Measurements from ENCODE around the gene C1QTNF6. TPM values are rescaled to one million over a fixed set of nuclear protein-coding genes. Genes with fewer than 3 reads are reported as not detected.

Gene C1QTNF6
- polyA plus RNA-seq, 1 donor, result 18.6 TPM

GRCh38 chr22:37148031-37148651 lies 39.9 kb downstream of the C1QTNF6 start:
- H3K27me3 ChIP-seq (ENCODE audit: control insufficient read depth, insufficient read depth, low read length), result peaks cover 7% of the 10 kb centered on the region
- no peak overlapping the region for H3K27ac ChIP-seq (ENCODE audit: low read length)
- WGBS (ENCODE audit: insufficient coverage, low lambda C conversion rate), result no CpG with 5 or more reads among the region's 17 CpGs
- no peak for DNase-seq
- H3K4me1 ChIP-seq (ENCODE audit: control insufficient read depth, insufficient read depth, low read length), result no peaks in the 10 kb centered on the region
- H3K9me3 ChIP-seq (ENCODE audit: control insufficient read depth, low read depth, low read length), result no peaks in the 10 kb centered on the region
- H3K36me3 ChIP-seq (ENCODE audit: control insufficient read depth, insufficient read depth, low read length), result no peaks in the 10 kb centered on the region
- H3K4me3 ChIP-seq (ENCODE audit: low read length), result no peak overlapping the region

- H3K36me3 ChIP-seq (ENCODE audit: control insufficient read depth, insufficient read depth, low read length), result no peaks in the 10 kb centered on the region
- no CpG with 5 or more reads among the region's 12 CpGs for WGBS (ENCODE audit: insufficient coverage, low lambda C conversion rate)
- no peak overlapping the region for H3K4me3 ChIP-seq (ENCODE audit: low read length)
- H3K9me3 ChIP-seq (ENCODE audit: control insufficient read depth, low read depth, low read length), result no peaks in the 10 kb centered on the region
- DNase-seq, result no peak
- no peak overlapping the region for H3K27ac ChIP-seq (ENCODE audit: low read length)
- H3K4me1 ChIP-seq (ENCODE audit: control insufficient read depth, insufficient read depth, low read length), result no peaks in the 10 kb centered on the region
- peaks cover 7% of the 10 kb centered on the region for H3K27me3 ChIP-seq (ENCODE audit: control insufficient read depth, insufficient read depth, low read length)
Measured at GRCh38 chr22:37147186-37147990, 40.7 kb downstream of the C1QTNF6 start.

- DNase-seq, result no peak
- H3K4me3 ChIP-seq (ENCODE audit: low read length), result no peak overlapping the region
- H3K36me3 ChIP-seq (ENCODE audit: control insufficient read depth, insufficient read depth, low read length), result no peaks in the 10 kb centered on the region
- no peaks in the 10 kb centered on the region for H3K4me1 ChIP-seq (ENCODE audit: control insufficient read depth, insufficient read depth, low read length)
- no CpG with 5 or more reads among the region's 16 CpGs for WGBS (ENCODE audit: insufficient coverage, low lambda C conversion rate)
- no peaks in the 10 kb centered on the region for H3K9me3 ChIP-seq (ENCODE audit: control insufficient read depth, low read depth, low read length)
- no peak overlapping the region for H3K27ac ChIP-seq (ENCODE audit: low read length)
- H3K27me3 ChIP-seq (ENCODE audit: control insufficient read depth, insufficient read depth, low read length), result peaks cover 7% of the 10 kb centered on the region
Measured at GRCh38 chr22:37146507-37147180, 41.4 kb downstream of the C1QTNF6 start.

- Histone ChIP-seq H3K27me3 (ENCODE audit: control insufficient read depth, insufficient read depth, low read length) (peaks cover 7% of the 10 kb centered on the region), H3K27ac (ENCODE audit: low read length) (no peak overlapping the region), H3K36me3 (ENCODE audit: control insufficient read depth, insufficient read depth, low read length) (no peaks in the 10 kb centered on the region), H3K9me3 (ENCODE audit: control insufficient read depth, low read depth, low read length) (no peaks in the 10 kb centered on the region), H3K4me1 (ENCODE audit: control insufficient read depth, insufficient read depth, low read length) (no peaks in the 10 kb centered on the region), H3K4me3 (ENCODE audit: low read length) (no peak overlapping the region)
- WGBS (ENCODE audit: insufficient coverage, low lambda C conversion rate), result no CpG with 5 or more reads among the region's 6 CpGs
- DNase-seq, result peak in 1 of 2 donors; percentile 25
Measured at GRCh38 chr22:37146051-37146385, 42.0 kb downstream of the C1QTNF6 start.

GRCh38 chr22:37145180-37146050 lies 42.6 kb downstream of the C1QTNF6 start:
- WGBS (ENCODE audit: insufficient coverage, low lambda C conversion rate), result no CpG with 5 or more reads among the region's 17 CpGs
- no peak for DNase-seq
- no peaks in the 10 kb centered on the region for H3K4me1 ChIP-seq (ENCODE audit: control insufficient read depth, insufficient read depth, low read length)
- H3K27me3 ChIP-seq (ENCODE audit: control insufficient read depth, insufficient read depth, low read length), result peaks cover 7% of the 10 kb centered on the region
- no peaks in the 10 kb centered on the region for H3K9me3 ChIP-seq (ENCODE audit: control insufficient read depth, low read depth, low read length)
- H3K36me3 ChIP-seq (ENCODE audit: control insufficient read depth, insufficient read depth, low read length), result no peaks in the 10 kb centered on the region
- H3K27ac ChIP-seq (ENCODE audit: low read length), result no peak overlapping the region
- no peak overlapping the region for H3K4me3 ChIP-seq (ENCODE audit: low read length)

- Histone ChIP-seq H3K9me3 (ENCODE audit: control insufficient read depth, low read depth, low read length) (no peaks in the 10 kb centered on the region), H3K27me3 (ENCODE audit: control insufficient read depth, insufficient read depth, low read length) (peaks cover 7% of the 10 kb centered on the region), H3K4me3 (ENCODE audit: low read length) (no peak overlapping the region), H3K36me3 (ENCODE audit: control insufficient read depth, insufficient read depth, low read length) (no peaks in the 10 kb centered on the region), H3K27ac (ENCODE audit: low read length) (no peak overlapping the region), H3K4me1 (ENCODE audit: control insufficient read depth, insufficient read depth, low read length) (no peaks in the 10 kb centered on the region)
- WGBS (ENCODE audit: insufficient coverage, low lambda C conversion rate), result no CpG with 5 or more reads among the region's 10 CpGs
- DNase-seq, result no peak
Measured at GRCh38 chr22:37144180-37144554, 43.9 kb downstream of the C1QTNF6 start.

- H3K36me3 ChIP-seq (ENCODE audit: control insufficient read depth, insufficient read depth, low read length), result no peaks in the 10 kb centered on the region
- peaks cover 7% of the 10 kb centered on the region for H3K27me3 ChIP-seq (ENCODE audit: control insufficient read depth, insufficient read depth, low read length)
- H3K4me3 ChIP-seq (ENCODE audit: low read length), result no peak overlapping the region
- DNase-seq, result no peak
- no peak overlapping the region for H3K27ac ChIP-seq (ENCODE audit: low read length)
- WGBS (ENCODE audit: insufficient coverage, low lambda C conversion rate), result no CpG with 5 or more reads among the region's 6 CpGs
- no peaks in the 10 kb centered on the region for H3K9me3 ChIP-seq (ENCODE audit: control insufficient read depth, low read depth, low read length)
- H3K4me1 ChIP-seq (ENCODE audit: control insufficient read depth, insufficient read depth, low read length), result no peaks in the 10 kb centered on the region
Measured at GRCh38 chr22:37141971-37142370, 46.1 kb downstream of the C1QTNF6 start.

- WGBS (ENCODE audit: insufficient coverage, low lambda C conversion rate), result no CpG with 5 or more reads among the region's 10 CpGs
- H3K27ac ChIP-seq (ENCODE audit: low read length), result no peak overlapping the region
- no peak for DNase-seq
Measured at GRCh38 chr22:37141476-37141875, 46.6 kb downstream of the C1QTNF6 start.

GRCh38 chr22:37140686-37141323 lies 47.2 kb downstream of the C1QTNF6 start:
- peaks cover 7% of the 10 kb centered on the region for H3K27me3 ChIP-seq (ENCODE audit: control insufficient read depth, insufficient read depth, low read length)
- H3K4me1 ChIP-seq (ENCODE audit: control insufficient read depth, insufficient read depth, low read length), result no peaks in the 10 kb centered on the region
- H3K36me3 ChIP-seq (ENCODE audit: control insufficient read depth, insufficient read depth, low read length), result no peaks in the 10 kb centered on the region
- H3K27ac ChIP-seq (ENCODE audit: low read length), result no peak overlapping the region
- H3K9me3 ChIP-seq (ENCODE audit: control insufficient read depth, low read depth, low read length), result no peaks in the 10 kb centered on the region
- DNase-seq, result no peak
- WGBS (ENCODE audit: insufficient coverage, low lambda C conversion rate), result no CpG with 5 or more reads among the region's 16 CpGs
- H3K4me3 ChIP-seq (ENCODE audit: low read length), result no peak overlapping the region

More at GRCh38 chr22:37141476-37141875, 46.6 kb downstream of the C1QTNF6 start:
- Histone ChIP-seq H3K9me3 (ENCODE audit: control insufficient read depth, low read depth, low read length) (no peaks in the 10 kb centered on the region), H3K4me3 (ENCODE audit: low read length) (no peak overlapping the region), H3K27me3 (ENCODE audit: control insufficient read depth, insufficient read depth, low read length) (peaks cover 7% of the 10 kb centered on the region), H3K4me1 (ENCODE audit: control insufficient read depth, insufficient read depth, low read length) (no peaks in the 10 kb centered on the region), H3K36me3 (ENCODE audit: control insufficient read depth, insufficient read depth, low read length) (no peaks in the 10 kb centered on the region)

Data from large intestine (tissue), 3 donors.